ENCODE results near the gene SLX4.
"Not testable (repeated sequence)": the region's sequence is repeated elsewhere in the genome, so short reads cannot be mapped to it uniquely, and the experiment has no call there.

The SLX4 gene

DNA sequence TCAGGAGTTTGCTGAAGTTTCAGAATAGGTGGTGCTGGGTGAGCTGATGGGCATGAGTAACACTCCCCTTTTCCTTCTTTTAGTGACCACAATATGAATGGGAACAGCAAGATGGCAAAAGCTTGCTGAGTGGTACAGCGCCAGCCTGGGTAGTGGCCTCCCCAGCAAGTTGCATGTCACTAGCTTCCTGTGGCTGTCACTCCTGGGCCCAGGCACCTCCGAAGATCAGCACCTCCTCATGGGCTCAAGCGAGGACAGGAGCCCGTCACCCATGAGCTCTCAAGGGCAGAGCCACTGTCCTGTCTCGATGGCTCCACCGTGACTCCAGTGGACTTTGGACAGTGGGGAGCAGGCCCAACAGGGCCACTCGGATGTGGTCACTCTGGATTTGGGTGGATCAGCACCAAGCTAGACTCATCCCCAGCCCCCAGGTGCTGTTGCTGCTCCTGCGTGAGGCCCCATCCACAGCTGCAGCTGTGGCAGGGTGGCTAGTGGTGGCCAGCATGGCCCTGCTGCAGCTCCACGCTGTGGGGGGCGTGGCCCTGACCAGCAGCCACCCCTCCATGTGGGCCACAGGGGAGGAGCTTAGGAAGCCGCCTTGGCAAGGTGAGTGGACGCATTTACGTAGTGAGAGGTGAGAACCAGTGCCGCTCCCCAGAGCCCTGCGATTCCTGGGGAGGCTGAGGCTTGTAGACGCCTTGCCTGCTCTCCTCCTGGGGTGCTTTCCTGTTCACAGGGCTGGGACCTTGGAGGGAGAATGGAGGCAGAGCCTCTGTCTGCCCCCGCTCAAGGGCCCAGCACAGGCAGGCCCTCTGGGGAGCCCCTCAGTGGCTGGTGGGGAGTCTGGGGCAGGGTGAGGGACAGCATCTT lies 29.5 kb upstream of the SLX4 start:
- DNase-seq (ENCODE audit: low read depth), result no peak

DNA sequence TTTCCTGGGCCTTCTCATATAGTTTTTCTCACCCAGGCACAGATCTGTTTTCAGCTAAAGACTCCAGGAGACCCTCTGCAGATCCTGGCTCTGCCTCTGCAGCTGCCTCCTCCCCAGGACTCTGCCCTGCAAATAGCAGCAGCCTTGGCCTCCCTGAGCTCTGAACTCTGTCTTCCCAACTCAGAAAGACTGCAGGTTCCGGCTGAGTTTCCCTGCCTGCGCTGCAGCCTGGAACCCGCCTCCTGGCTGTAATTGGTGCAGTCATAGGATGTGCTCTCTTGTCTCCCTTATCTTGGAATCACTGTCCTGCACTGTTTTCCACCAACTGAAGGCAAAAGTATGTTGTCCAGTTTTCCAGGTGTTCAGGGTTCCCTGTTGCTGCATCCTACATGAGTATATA lies 28.8 kb upstream of the SLX4 start:
- no peak for DNase-seq (ENCODE audit: low read depth)

DNA sequence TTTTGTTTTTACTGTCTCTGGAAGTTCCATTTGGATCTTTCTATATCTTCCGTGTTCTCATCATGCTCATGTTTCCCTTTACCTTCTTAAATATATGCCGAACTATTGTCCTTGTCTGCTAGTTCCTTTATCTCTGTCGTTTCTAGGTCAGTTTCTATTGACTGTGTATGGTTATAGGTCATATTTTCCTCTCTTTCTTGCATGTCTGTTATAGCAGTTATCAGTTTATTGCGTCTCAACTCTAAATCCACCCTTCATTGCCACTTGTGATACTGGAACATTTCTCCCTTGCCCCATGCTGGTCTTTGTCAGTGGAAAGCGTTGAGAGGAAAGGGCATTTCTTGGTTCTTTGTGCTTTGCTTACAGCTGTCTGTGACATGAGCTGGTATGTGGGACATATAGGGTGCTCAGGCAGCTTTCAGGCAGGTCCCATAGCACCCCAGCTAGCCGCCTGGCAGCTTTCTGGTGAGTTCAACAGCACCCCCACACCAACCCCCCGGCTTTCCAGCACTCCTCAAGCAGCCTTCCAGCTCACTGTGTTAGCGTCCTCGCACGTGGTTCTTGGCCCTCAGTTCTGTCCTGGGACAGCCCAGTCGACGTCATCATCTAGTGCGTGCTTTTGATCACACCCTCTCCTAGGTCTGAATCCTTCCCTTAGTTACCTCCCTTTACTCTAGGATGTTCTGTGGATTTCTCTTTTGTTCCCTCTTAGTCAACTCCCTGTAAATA lies 27.7 kb upstream of the SLX4 start:
- no peak for DNase-seq (ENCODE audit: low read depth)

DNA sequence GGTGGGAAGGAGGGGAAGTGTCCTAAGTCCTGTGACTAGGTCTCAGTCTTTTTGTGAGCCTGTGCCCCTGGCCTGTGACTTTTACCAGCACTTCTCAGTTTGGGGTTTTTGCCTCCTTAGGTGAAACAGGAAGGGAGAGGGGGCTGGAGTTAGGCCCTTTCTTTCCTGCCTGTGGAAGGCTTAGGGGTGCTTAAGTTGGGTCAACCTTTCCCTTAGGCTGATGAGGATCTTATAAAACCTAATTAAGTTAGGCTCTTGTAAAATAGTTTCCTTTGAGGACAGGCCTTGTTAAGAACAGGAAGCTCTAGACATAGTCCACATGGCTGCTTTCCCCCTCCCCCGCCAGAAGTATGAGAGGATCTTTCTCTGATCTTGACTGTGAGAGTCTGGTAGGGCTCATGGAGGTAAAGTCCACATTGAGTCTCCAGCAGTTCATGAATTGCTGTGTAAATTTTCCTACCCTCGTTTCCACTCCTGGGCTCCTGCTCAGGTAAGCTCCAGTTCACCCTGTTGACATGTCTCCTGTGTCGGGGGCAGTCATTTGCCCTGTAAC lies 26.0 kb upstream of the SLX4 start:
- DNase-seq (ENCODE audit: low read depth), result no peak

DNA sequence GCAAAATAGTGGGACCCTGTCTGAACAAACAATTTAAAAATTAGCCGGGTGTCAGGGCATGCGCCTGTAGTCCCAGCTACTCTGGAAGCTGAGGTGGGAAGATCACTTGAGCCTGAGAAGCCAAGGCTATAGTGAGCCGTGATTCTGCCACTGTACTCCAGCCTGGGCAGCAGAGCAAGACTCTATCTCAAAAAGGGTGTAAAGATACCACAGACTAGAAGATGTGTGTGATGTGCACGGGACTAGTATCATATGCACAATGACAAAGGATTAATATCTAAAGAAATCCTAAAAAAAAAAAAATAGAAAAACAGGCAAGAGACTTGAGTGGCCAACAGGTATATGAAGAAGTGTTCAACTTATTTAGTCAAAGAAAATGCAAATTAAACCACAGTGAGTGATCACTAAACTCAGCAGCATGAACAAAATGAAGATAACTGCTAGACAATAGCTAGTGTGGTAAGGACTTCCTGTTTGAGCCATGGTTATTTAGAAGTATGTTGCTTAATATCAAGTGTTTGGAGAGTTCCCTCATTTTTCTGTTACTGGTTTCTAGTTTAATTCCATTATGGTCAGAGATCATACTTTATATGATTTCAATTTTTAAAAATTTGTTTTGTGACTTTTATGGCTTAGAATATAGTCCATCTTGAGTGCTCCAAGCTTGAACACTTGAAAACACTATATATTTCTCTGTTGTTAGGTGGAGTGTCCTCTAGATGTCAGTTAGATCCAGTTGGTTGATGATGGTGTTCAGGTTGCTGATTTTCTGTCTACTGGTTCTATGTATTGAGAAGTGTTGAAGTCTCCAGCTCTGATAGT lies 14.7 kb upstream of the SLX4 start:
- no peak for DNase-seq (ENCODE audit: low read depth)

DNA sequence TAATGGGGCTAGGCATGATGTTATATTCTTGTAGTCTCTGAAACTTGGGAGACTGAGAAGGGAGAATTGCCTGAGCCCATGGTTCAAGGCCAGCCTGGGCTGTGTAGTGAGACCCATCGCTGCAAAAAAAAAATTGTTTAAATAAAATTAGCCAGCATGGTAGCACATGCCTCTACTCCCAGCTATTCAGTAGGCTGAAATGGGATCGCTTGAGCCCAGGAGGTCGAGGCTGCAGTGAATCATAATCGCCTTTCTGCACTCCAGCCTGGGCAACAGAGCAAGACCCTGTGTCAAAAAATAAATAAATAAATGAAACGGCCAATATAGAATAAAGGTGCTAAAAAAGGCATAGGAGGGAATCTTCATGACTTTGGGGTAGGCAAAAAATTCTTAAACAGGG lies 13.9 kb upstream of the SLX4 start:
- no peak for DNase-seq (ENCODE audit: low read depth)

DNA sequence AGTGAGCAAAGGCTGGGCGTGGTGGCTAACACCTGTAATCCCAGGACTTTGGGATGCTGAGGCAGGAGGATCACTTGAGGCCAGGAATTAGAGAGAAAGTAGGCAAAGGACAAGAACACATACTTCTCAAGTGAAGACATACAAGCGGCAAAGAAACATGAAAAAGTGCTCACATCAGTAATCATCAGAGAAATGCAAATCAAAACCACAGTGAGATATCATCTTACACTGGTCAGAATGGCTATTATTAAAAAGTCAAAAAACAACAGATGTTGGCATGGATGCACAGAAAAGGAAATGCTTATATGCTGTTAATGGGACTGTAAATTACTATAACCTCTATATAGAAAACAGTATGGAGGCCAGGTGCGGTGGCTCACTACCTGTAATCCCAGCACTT lies 12.2 kb upstream of the SLX4 start:
- no peak for DNase-seq (ENCODE audit: low read depth)

DNA sequence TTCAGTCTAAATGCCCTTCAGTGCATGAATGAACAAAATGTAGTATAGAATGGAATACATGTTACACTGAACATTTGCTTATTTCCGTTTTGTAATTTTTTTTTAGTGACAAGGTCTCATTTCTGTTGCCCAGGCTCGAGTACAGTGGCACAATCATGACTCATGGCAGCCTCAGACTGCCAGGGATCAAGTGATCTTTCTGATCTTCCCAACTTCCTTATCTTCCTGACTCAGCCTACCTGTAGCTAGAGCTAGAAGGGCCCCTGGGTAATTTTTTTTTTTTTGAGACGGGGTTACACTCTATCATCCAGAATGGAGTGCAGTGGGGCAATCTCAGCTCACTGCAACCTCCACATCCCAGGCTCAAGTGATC lies 7.3 kb upstream of the SLX4 start:
- no peak for DNase-seq (ENCODE audit: low read depth)

DNA sequence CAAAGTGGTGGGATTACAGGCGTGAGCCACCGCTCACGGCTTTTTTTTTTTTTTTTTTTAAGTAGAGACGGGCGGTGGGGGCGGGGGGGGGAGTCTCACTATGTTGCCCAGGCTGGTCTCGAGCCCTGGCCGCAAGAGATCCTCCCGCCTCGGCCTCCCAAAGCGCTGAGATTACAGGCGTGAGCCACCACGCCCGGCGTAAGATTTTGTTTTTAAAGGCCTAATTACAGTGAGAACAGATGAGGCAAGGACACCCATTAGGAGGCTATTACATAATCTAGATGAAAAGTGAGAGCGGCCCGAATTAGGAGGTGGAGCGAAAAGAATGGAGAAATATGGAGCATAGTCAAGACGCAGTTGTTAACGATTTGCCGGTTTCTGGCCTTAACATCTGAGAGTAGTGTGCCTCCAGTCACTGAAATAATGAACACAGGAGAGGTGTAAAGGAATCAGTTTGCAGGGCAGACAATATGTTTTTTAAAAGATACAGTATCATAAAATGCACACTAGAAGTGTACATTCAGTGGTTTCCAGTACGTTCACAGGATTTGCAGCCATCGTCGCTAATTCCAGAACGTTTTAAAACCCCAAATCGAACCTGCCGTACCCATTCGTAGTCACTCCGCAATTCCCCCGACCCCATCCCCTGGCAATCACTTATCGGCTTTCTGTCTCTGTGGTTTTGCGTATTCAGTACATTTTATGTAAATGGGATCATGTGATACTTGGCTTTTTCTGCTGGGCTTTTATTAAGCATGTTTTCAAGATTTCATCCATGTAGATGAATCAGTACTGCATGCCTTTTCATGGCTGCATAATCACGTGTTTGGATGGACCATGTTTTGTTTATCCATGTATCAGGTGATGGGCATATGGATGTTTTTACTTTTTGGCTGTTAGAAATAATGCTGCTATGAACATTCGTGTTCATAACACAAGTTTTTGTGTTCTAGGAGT lies 1.4 kb upstream of the SLX4 start:
- no peak for DNase-seq (ENCODE audit: low read depth)

DNA sequence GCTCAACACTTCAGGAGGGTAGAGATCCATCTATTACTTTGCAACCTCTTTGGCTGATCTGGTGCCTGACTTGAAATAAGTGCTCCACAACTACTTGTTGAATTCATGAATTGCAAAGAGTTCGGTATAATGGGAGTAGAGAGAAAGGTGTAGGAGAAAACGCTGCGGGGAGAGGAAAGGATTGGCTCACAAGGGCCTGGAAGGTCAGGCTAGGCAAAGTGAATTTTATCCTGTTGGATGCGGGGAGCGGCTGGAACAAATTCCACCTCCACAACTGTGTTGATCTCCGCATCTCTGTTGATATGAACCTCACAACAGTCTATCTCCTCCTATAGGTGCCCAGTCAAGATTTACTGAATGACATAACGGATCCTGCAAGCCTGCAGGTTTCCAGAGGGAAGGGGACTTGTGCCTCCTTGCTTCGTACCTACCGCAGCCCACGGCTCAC lies 684 bp downstream of the SLX4 start:
- DNase-seq (ENCODE audit: low read depth), result no peak

DNA sequence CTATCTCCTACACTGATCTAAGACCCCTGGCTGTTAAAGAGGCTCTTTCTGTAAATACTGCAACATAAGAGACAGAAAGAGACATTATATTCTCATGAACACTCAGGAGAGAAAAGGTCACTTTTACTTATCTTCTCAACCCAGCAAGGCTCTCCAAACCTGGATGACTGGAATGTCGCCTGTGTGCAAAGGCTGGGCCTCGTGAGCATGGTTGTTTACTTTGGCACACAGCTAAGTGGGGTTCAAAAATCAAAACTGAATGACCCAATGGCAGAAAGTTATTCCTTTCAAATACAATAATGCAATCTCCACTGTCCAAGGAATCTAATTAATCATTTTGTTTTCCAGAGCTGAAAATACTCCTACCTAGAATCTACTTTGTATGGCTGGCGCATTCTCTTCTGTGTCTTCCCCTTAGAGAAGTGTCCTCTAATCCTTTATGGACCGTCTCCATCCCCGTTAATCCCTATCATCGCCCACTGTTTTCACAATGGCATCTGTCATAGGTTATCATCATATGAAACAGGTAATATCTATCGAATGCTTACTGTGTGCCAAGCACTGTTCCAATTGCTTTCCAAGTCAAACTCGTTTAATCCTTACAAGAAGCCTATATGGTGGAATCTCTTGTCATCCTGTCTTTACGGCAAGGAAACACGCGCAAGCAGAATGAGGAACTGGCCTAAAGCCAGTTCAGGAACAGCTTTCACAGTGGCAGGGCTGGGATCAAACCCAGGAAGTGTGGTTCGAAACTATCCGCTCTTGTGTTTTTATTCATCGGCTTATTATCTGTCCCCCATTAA lies 1.3 kb downstream of the SLX4 start:
- no peak for DNase-seq (ENCODE audit: low read depth)

DNA sequence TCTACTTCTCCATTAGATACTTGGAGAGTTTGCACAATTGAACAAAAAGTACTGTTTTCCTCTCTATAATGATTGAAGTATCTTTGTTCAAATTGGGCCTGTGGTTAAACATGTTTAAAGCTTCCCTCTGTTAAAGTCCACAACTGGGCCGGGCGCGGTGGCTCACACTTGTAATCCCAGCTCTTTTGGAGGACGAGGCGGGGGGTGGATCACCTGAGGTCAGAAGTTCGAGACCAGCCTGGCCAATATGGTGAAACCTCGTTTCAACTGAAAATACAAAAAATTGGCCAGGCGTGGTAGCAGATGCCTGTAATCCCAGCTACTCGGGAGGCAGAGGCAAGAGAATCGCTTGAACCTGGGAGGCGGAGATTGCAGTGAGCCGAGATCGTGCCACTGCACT lies 2.4 kb downstream of the SLX4 start:
- not testable (repeated sequence) for DNase-seq (ENCODE audit: low read depth)

DNA sequence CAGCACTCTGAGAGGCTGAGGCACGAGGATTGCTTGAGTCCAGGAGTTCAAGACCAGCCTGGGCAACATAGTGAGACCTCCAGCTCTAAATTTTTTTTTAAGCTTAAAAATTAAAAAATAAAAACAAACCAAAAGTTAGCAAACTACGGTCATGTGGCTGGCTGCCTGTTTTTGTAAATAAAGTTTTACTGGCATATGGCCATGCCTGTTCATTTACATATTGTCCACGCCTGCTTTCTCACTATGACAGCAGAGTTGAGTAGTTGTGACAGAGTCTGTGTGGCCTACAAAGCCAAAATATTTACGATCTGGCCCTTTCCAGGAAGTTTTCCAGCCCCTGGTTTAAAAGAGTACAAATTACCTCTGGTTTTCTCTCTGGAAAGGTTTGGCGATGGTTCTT lies 3.3 kb downstream of the SLX4 start:
- no peak for DNase-seq (ENCODE audit: low read depth)

DNA sequence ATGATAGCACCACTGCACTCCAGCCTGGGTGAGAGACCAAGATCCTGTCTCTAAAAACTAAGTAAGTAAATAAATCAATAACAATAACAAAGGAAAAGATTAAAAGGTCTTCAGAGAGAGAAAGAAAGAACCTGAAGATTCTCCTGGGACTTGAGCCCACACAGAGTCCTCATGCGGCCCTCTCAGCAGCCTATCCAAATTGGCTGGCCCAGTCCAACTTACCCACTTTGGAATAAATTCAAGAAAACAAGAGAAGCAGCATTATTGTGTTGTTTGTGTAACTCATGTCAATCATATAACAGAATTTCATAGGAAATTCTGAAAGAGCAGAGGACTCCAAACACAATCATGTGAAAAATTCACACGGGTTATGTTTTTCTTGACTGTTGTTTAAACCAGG lies 3.8 kb downstream of the SLX4 start:
- no peak for DNase-seq (ENCODE audit: low read depth)

DNA sequence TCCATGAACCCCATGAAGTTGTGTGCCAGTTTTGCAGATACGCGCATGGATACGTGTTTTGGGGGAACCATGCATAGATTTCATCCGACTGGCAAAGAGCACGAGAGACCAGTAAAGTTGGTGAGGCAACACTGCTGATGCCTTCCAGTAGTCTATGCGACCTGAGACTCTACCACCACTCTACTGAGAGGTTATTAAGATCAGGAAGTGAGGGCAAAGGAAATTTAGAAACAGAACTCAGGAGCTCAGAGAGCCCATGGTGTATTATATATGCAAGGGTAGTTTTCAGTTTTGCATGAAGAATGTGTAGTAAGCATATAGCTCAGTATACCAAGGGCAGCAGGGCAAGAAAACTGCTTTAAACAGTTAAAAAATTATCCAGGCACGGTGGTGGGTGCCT lies 4.2 kb downstream of the SLX4 start:
- no peak for DNase-seq (ENCODE audit: low read depth)

DNA sequence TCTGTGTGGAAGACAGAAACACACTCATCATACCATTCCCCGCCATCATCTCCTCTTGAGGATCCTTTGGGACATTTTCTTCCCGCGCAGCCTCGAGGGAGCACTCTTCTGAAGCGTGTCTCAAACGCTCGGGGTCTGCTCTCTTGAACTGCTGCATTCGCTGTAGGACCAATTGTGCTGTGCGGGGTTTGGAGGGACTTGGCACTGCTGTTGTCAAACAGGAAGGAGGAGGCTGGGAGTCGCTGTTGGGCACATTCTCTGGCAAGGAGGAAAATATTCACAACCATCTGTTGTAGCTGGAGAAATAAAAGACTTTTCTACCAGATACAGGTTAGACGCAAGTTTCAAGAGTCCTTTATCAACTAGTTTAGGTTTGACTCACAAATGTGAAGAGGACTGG lies 5.0 kb downstream of the SLX4 start:
- DNase-seq (ENCODE audit: low read depth), result no peak

DNA sequence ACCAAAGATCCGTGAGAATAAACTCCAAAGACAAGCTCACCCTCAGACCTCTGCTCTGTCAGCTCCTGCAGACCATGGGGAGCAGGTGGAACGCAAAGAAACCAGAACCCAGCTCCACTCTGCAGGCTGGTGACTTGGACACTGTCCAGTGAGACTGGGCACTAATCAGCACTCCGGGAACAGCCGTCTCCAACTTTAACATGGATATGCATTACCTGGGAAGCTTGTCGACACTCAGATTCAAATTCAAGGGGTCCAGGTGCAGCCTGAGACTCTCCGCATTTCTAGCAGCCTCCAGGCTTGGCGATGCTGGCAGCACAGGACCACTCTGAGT lies 9.1 kb downstream of the SLX4 start:
- no peak for DNase-seq (ENCODE audit: low read depth)

DNA sequence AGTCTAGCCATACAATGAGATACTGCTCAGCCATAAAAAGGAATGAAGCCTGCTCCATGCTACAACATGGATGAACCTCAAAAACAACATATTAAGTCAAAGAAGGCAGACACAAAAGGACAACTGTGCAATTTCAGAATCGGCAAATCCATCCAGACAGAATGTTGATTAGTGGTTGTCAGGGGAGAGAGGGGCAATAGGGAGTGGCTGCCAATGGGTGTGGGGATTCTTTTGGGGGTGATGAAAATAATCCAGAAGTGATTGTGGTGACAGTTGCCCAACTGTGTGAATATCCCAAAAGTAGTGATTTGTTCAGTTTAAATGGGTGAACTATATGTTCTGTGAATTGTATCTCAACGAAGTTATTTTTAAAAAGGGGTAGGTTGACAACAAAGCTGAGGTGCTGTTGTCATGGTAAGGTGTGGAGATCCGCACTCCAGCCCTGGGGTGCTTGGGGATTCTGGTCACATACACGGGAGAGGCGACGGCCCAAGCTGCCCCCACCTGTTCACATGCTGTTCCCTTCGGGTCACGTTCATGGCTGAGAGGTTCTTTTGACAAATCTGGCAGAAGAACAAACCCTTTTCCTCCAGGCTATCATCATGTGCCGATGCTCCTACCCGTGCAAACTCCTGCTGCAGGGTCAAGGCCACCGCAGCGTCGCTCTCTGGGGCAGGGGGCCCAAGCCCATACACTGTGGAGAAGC lies 9.6 kb downstream of the SLX4 start:
- no peak for DNase-seq (ENCODE audit: low read depth)

DNA sequence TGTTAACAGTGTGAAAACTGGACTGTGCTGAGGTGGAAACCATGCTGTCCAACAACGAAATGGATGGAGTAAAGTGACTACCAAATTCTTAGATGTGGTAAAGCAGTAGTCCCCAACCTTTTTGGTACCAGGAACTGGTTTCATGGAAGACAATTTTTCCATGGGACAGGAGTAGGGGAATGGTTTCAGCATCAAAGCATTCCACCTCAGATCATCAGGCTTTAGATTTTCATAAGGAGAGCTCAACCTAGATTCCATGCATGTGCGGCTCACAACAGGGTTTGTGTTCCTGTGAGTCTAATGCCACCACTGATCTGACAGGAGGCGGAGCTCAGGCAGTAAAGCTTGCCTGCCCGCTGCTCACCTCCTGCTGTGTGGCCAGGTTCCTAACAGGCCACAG lies 11.5 kb downstream of the SLX4 start:
- DNase-seq (ENCODE audit: low read depth), result no peak

DNA sequence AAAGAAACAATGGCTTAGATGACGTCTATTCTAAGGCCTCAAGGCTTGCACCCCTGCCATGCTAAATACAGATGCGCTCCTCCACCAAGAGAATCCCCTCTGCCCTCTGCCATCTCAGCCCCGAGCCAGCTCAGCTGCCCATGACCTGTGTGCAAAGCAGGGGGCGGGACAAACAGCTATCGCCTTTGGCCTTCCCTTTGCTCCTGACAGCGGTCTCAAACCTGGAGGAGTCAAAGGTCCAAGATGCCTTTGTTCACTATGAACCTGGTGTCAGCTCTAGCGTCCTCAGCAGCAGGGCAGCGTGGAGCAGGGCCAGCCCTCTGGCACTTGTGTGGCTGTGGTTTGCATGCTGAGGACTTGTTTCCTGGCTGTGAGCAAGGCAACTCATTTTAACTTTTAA lies 12.3 kb downstream of the SLX4 start:
- no peak for DNase-seq (ENCODE audit: low read depth)

Measured in GM04503 (cell line).